Stimulated activated CD4-positive, alpha-beta T cell treated with anti-CD3 and anti-CD28 coated beads, Interleukin-1b, Interleukin-23, amount 100 ng/mL, for 48 hours (primary cell): Measurements from ENCODE around the gene PITPNM1.
"Not testable (repeated sequence)": the region's sequence is repeated elsewhere in the genome, so short reads cannot be mapped to it uniquely, and the experiment has no call there.

Experiments used
- DNase-seq: peaks from one replicate; pipeline ENCODE4 v3.0.0-alpha.2; 2020

PITPNM1 gene

DNA sequence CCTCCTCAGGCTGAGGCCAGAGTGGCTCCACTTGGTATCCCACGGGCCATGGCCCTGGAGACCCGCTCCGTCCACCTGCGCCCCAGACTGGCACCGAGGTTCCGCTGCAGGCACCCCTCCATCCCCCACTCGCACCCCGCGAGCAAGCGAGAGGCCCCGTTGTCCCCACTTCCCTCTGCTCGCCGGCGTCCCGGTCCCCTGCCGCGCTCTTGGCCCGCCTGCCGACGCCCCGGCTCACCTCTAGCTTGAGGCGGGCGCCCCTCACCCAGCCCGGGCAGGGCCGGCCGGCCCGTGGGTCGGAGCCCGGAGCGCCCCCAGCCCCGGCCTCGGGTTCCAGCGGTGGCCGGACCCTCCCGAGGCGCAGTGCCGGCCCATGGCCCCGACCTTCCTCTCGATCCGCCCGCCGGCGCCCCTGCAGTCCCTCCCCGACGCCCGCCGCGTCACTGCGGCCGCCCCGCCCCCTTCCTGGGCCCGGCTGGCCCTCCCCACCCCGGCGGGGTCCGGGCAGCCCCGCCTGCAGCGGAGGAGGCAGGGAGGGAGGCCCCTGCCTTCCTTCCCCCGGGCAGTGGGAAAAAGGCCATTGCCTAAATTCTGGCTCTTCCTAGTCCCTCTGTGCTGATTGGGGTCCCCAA, at the start of gene PITPNM1:
PITPNM1 (minus strand) TSS at position 414 of the 632 bp plus-strand sequence. CDS start 1,183 bp downstream, outside the sequence.
- DNase-seq, result peak; percentile 69

DNA sequence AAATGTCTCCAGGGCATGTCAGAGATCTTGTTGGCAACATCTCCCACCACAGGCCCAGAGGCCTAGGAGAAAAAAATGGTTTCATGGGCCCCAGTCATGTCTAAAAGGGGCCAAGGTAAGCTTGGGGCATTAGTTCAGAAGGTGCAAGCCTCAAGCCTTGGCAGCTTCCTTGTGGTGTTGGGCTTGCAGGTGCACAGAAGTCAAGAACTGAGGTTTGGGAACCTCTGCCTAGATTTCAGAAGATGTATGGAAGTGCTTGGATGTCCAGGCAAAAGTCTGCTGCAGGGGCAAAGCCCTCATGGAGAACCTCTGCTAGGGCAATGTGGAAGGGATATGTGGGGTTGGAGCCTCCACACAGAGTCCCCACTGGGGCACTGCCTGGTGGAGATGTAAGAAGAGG, 46.5 kb upstream of the PITPNM1 start:
- not testable (repeated sequence) for DNase-seq

DNA sequence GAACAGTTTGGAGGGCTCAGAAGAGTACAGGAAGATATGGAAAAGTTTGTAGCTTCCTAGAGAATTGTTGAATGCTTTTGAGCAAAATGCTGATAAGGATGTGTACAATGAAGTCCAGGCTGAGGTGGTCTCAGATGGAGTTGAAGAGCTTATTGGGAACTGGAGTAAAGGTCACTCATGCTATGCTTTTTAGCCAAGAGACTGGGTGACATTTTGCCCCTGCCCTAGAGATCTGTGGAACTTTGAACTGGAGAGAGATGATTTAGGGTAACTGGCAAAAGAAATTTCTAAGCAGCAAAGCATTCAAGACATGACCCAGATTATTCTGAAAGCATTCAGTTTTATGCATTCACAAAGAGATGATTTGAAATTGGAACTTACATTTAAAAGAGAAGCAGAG, 46.0 kb upstream of the PITPNM1 start:
- no peak for DNase-seq

DNA sequence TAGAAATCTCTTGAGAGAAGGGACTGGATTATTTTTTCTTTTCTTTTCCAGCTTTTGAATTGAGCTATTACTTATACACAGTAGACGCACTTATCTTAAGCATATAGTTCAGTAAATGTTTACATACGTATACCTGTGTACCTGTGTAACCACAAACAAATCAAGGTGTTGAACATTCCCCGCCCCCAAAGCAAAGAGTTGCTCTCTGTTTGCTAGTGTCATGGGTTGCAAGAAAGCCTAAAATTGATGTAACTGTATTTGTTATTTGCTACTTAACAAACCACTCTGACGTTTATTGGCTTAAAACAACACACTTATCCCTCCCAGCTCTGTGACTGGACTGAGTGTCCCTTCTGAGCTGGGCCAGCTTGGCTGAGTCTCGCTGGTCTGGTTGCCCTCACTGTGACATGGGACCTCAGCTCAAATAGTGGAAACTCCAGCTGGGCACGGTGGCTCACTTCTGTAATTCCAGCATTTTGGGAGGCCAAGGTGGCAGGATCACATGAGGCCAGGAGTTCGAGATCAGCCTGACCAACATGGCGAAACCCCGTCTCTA, 43.5 kb upstream of the PITPNM1 start:
- no peak for DNase-seq

DNA sequence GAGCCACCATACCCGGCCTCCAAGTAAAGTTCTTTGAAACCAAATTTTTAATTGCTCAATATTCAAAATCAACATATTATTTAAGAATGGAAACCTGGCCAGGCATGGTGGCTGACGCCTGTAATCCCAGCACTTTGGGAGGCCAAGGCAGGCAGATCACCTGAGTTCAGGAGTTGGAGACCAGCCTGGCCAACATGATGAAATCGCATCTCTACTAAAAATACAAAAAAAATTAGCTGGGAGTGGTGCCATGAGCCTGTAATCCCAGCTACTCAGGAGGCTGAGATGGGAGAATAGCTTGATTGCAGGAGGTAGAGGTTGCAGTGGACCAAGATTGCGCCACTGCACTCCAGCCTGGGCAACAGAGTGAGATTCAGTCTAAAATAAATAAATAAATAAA, 42.9 kb upstream of the PITPNM1 start:
- DNase-seq, result not testable (repeated sequence)

DNA sequence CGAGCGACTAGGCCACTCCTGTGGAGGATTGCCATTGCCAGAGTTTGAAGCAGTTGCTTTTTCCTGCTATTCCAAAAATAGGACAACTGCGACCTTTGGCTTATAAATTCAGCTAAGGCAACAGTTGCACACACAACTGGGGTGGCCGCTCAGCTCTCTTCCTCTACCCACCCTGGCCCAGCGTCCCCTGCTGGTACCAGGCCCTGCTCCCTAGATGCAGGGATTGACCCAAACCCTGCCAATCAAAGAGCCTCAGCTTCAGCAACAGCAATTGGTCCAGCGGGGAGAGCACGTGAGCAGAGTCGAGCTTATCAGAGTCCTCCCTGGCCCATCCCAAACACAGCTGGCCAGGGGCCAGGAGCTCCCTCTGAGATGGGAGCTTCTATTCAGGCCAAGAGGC, 40.1 kb upstream of the PITPNM1 start:
- no peak for DNase-seq

DNA sequence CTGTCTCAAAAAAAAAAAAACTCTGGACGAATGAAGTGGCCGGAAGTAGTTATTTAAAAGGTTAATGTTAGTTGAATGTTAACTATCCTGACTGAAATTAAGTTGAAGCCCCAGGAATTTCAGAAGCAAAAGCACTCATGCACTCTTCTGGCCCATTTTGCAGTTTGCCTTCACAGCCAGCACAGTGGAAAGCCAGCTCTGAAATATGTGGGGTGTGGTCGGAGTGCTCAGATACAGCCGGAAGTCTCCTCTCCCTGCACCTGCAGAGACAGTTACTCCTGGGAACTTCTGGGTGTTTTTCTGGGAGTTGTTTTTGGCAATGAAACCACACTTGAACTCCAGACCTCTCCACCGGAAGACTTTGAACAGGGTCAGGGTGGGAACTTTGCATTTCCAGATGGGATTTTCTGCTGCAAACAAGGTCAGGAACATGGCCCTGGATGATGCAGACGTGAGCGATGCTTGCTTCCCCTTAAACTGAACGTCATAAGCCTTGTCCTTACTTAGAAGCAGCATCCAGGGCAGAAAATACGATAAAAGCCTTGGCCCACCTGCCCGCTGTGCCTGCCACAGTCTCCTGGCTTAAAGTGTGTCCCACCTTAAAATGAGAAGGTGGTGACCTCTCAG, 39.6 kb upstream of the PITPNM1 start:
- DNase-seq, result no peak

DNA sequence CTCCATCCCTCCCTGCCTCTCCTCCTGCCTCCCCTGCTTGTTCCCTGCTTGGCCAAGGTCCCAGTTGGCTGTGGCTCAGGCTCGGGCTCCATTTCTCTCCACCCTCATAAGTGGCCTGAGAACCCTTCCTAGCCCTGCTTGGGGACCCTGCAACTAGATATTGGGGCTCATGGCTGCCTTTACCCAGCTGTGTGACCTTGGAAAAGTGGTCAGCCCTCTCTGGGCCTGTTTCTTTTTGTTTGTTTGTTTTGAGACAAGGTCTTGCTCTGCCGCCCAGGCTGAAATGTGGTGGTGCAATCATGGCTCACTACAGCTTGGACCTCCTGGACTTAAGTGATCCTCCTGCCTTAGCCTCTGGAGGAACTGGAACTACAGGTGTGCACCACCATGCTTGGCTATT, 38.4 kb upstream of the PITPNM1 start:
- DNase-seq, result no peak

DNA sequence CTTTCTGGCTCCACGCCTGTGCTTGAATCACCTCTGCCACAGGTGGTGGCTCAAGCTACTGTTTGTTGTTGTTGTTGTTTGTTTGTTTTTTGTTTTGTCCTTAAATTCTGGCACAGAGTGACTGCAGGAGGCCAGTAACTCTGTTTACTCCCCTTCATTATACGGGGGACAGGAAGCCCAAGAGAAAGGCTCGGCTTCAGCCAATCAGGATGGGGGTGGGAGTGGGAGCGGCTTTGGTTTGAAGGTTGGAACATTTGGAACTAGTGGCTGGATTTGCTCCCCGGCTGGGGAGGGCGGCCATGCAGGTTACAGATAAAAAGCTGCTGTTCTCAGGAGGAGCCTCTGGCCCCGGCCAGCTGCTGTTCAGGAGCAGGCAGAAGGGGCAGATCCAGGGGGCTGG, 37.8 kb upstream of the PITPNM1 start:
- no peak for DNase-seq

DNA sequence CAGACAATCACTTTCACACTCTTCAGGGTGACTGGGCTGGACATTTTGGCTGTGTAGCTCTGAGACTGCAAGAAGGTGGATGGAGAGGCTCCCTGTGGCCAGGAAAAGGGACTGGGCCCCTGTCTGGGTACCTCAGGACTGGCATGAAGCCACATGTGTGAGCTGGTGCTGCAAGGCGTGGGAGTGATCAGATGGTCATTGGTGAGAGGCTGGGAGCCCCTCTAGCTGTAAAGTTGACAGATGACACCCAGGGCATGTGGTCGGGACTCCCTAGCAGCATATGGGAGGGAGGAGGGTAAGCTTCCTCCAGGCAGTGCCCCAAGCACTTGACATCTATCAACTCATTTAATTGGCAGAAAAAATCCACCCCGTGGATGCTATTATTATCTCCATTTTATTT, 37.0 kb upstream of the PITPNM1 start:
- no peak for DNase-seq

DNA sequence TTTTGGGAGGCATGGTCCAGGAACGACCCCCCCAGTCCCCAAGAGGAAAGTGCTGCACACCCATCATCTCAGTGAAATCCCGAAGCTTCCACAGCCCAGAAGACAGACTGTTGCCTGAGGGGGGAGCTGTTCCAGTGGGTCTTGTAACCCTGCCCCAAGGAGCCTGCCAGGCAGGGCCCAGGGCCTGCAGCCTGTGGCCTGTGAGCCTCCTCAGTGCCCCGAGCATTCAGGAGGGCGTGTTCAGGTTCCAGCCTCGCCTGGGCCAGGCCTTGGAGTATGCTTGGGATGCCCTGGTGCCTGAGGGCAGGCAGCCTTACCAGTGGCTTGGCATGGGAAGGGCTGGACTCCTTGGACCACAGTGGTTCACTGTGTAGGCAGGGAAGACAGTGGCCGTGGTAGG, 36.0 kb upstream of the PITPNM1 start:
- no peak for DNase-seq

DNA sequence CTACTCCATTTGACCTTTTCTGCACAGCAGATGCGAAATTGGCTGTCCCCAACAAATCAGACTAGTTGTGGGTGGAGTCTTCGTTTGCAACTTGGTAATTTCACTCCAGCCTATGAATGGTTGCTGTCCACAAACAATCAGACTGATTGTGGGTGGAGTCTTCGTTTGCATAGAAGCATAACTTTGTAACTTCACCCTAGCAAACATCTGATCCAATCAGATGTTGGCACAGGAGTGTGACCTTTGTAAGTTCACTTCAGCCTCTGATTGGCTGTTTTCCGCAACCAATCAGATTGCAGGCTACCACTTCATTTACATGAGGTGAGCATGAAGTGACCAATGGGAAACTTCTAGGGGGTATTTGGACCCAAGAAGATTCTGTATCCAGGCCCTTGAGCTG, 34.4 kb upstream of the PITPNM1 start:
- no peak for DNase-seq

DNA sequence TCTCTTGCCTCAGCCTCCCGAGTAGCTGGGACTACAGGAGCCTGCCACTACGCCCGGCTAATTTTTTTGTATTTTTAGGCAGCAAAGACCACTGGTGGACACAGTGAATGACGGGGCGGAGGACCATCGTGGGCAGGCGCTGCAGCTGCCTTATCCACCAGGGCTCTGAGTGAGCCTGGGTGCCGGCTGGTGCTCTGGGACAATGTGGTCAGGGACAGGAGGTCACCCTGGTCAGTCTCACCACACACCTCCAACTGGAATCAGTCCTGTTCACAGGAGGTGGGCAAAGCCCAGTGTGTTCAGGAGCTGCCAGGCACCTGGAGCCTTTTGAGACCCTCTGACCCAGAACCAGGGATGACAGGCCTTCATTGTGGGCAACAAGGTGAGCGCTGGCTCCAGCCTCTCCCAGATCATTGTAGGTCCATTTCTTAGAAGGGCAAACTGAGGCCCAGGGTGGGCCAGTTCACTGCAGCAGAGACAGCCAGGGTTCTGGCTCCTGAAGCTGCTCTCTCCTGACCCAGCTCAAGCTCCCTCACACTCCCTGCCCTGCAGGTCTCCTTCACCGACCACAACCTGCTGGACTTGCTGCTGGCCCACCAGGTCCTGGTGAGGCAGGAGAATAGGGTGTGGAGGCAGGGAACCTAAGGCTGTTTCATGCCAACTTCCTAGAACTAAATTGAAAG, 33.8 kb upstream of the PITPNM1 start:
- no peak for DNase-seq

DNA sequence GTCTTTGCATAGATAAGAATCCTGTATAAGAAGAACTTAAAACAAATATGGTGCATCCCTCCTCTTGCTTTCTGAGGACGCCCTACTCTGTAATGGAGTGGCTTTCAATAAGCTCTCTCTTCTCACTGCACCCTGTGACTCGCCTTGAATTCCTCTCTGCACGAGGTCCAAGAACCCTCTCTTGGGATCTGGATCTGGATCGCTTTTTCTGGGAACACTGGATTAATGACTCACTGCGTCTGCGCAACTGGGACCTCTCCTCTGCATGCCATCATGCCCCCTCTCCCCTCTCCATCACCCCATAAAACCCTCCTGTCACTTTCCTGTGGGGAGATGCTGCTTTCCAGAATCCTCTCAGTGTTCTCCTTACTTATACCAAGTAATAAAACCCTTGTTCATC, 33.1 kb upstream of the PITPNM1 start:
- no peak for DNase-seq

DNA sequence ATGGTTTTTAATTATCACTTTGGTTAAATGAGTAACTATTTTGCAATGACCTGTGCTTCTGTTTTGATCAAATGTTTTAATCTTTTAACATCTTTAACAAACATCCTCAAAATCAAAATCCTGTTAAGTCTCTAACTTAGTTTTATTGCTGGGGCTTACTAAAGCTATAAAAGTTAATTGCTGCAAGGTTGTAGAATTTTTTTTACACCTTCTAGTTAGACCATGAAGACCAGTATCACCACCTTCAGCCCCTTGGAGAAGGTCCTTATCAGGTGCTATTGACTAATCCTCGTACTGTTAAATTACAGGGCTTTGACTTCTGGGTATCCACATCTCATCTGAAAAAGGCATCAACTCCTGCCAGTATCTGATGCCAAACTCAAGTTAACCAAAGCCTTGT, 30.4 kb upstream of the PITPNM1 start:
- DNase-seq, result no peak

DNA sequence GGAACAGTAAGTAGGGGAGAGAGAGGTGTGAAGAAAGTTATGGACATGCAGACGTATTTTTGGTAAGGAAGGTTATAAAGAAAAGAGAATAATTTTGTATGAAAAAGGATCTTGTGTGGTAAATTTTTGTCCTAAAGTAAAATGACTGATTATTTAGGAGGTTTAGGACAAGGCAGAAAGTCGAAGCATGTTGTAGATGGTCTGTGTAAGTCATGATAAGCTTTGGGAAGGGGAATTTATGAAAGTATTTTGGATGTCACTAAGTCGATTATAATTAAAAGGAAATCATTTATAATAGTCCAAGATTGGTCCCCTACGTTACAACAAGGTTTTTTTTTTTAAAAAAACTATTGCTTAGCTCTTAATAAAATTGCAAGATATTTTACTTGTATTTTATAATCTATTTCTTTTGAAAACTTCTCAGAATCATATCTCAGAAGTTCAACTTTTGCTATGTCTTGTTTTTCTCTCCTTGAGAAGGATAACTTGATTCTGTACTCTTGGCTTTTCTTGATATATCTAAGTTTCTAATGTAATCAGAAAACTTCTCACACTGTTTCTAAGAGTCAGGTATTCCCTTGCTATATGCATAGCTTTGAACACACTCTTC, 29.0 kb upstream of the PITPNM1 start:
- DNase-seq, result no peak

DNA sequence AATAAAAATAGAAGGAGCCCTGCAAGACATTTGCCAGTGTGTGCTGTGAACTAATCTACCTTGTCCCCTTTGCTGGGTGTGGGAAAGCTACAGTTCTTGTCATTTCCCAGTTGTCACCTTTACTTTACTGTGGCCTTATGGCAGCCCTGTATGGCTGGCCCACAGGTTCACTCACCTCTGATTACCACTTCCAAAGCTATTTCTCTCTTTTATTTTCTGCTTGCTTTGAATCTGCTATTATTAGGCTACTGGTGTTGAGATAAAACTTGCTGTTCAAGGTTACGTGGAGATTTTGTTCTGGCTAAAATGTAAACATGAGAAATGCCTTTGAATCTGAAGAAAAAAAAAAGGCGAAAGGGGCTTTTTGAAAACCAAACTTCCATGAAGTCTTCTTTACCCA, 27.7 kb upstream of the PITPNM1 start:
- DNase-seq, result no peak

DNA sequence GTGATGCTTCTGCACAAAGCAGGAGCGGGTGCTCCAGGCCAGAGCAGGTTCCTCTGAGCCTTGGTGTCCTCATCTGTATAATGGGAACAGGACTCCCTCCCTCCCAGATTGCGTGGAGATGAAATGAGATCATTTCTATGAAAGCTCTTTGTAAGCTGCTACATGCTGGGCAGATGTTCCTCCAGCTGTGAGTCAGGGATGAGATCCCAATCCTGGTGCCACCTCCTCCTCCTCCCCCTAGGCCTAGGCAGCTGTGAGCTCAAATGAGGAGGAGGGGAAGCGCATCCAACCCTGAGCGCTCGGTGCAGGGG, 25.1 kb upstream of the PITPNM1 start:
- no peak for DNase-seq

DNA sequence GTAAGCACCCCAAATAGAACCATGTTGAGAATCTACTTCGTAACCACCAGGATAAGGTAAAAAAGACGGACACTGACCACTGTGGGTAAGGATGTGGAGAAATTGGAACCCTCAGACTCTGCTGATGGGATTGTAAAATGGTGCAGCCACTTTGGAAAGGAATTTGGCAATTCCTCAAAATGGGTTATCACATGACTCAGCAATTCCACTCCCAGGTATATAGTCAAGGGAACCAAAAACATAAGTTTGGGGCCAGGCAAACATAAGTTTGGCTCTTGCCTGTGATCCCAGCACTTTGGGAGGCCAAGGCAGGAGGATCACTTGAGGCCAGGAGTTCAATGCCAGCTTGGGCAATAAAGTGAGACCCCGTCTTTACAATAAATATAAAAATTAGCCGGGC, 23.2 kb upstream of the PITPNM1 start:
- DNase-seq, result no peak

DNA sequence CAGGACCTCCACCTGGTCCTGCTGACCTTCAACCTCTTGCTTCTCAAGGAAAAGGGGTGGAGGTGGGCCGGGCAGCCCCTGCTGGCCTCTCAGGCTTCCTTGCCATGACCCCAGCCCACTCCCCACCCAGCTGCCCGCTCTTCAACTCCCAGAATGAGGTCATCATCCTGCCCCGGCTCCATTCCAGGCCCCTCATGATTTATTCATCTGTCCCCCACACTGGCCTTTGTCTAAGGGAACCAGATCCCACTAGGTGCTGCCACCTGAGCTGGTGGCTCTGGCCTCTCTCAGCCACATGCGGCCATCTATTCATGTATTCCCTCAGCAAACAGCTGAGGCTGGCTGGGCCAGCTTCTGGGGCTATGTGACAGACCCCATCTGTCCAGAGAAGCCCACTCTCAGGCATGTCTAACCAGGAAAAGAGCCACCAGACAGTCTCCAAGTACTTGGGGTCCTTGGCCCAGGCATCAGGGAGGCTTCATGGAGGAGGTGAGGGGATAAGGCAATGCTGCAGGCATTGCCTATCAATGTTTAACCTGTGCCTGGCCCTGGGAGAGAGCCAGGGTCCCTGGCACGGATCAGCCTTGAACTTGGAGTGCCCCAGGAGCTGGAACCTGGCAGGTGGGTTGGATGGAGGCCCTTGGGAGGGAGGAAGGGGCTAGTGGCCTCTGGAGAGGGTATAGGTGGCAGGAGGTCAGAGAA, 20.3 kb upstream of the PITPNM1 start:
- no peak for DNase-seq

DNA sequence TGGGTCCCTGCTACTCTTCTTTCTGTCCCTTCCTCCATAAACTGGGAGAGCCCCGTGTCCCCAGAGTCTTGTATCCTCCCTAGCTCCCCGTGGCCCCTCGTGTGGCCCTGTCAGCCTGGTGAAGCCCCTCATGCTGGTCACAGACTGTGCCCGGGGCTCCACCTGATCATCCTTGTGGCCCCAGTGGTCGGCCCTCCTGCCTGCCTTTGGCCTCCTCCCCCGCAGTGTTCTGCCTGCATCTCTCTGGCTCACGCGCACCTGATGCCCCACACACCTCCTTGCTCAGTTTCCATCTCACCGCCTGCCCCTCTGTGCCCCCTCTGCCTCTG, 19.3 kb upstream of the PITPNM1 start:
- no peak for DNase-seq

DNA sequence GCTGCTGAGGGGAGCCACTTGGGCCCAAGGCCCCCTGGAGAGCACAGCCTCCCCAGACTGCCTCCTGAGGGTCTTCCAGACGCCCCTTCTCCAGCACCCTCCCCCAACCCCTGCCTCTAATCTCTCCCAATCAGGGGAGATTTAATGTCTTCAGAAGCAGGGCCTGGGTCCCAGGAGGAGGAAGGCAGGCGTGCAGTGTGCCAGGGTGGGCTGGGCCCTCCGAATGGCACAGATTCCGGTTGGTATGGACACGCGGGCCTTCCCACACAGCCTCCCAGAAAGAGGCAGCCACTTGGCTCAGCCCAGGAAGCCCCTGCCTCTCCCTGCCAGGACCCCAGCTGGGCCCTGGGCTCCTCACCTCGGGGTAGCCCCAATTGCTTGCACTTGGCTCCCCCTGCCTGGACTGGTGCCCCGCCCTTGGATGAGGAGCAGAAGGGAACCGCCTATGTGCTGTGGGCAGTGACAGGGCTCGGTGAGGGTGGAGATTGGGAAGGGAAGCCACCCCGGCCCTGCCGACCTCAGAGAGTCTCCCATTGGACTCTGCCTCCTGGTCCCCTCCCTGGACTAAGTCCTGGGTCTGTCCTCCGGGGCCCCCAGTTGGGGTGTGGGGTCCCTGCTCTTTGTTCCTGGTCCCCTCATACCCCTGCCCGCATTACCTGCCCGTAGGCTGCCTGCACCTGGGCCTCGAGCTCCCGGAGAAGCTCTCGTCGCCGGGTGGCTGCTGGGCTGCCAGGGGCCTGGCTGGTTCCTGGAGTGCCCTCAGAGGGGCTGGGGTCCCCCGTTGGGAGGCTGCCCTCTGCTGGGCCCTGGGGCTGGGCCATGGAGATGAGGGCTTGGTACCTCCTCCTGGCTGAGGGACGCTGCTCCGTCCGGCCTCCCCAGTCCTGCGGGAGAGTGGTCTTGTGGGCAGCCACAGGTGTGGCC, 18.7 kb upstream of the PITPNM1 start:
- DNase-seq, result no peak
